ENCODE data around the gene ATF6B. TPM values are rescaled to one million over a fixed set of nuclear protein-coding genes. Genes with fewer than 3 reads are reported as not detected.
"Not testable (repeated sequence)": the region's sequence is repeated elsewhere in the genome, so short reads cannot be mapped to it uniquely, and the experiment has no call there.

The ATF6B gene
- total RNA-seq, 1 donor from 2014 or later, result 13.7 TPM

DNA sequence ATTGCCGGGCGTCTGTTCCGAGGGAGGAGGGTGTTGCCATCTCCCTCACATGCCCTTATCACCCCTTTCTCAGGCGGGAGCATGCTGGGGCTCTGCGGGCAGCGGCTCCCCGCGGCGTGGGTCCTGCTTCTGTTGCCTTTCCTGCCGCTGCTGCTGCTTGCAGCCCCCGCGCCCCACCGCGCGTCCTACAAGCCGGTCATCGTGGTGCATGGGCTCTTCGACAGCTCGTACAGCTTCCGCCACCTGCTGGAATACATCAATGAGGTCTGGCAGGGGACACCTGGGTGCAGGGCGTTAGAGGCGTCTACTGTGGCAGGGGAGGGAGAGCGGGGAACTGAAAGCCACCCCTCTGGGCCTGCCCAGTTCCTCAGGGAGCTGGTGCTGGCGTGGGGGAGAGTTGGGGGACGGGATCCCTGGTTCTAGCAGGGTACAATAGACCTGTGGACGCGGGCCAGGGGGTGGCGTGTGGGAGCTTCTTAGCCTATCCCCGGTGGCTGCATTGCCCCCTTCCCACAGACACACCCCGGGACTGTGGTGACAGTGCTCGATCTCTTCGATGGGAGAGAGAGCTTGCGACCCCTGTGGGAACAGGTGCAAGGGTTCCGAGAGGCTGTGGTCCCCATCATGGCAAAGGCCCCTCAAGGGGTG is 26.6 kb upstream of the ATF6B start:
- DNase-seq (ENCODE audit: low read depth, low spot score), result no peak

DNA sequence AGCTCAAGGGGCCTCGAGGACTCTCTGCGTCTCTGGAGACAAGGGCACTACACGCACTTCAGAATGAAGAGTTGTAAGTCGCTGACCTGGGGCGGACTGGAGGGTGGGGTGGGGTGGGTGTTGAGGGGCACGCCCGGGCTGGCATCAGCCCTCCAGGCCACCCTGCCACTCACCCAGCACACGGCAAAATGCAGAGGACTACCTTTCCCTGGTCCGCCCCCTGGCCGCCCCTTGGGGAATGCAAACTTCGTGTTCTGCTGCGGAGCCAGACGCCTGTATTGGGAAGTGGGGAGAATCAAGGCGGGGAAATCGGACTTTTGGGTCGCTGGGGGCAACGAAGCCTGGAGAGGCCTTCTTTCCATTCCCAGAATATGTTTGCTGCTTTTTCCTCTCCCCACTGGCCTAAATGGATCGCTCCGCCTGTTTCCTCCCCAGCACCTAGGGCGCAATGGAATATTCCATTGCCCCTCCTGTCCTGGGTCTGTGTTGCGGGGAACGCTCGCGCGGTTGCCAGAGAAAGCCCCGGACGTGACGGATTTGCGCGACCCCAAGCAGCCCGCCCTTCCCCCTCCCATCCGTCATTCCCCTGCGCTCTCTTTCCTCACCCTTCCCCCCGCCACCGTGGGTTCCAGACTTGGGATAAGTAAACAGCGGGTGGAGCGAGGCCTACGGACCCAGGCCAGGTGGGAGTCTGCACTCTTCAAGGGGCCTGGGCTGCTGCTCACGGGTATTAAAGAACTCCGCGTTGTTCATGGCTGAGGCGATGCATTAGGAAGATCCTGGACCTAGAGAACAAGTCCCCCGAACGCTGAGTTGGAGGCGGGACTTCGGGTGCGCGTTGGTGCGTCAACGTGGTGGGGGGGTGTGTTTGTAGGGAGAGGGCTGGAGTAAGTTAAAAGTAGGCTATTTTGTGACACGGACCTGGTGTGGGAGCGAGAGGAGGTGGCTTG is 25.8 kb upstream of the ATF6B start, which contains the start of gene PPT2:
Gene PPT2, plus strand, starts transcription at position 578 of the 950 bp plus-strand sequence. CDS start 454 bp downstream, outside the sequence.
- peak; percentile 78 for DNase-seq (ENCODE audit: low read depth, low spot score)

DNA sequence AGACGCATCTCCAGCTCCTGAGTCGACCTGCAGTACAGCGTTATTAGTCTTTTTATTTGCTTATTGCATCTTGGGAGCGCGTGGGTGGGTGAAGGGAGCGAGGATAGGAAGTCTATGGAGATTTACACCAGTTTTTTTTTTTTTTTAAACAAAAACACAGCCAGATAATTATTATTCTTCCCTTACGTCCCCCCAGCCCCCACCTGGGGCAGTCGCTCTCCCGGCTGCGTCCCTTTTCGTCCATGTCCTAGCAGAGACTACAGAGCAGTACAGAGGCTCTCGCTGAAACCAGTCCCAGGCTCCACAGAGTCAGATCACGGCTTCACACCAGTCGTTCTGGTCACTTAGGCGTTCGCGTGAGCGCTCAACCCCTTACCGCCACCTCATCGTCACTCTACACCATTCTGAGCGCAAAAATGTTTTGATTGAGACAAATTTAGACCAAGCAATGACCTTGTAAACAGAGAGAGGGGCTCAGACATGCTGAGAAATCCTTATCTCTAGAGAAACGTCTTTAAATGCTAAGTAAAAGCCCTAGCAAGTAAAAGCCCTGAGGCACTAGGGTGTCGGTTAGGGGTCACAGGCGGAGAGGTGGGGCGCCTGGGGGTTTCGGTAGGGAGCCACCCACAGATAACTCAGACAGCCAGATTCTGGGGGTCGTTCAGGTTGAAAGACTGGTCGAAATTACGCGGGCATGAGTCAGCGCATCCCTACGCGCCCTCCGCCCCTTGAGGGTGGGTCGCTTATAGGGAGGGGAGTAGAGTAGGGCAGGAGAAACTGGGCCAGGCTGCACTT is 24.9 kb upstream of the ATF6B start:
- DNase-seq (ENCODE audit: low read depth, low spot score), result no peak

DNA sequence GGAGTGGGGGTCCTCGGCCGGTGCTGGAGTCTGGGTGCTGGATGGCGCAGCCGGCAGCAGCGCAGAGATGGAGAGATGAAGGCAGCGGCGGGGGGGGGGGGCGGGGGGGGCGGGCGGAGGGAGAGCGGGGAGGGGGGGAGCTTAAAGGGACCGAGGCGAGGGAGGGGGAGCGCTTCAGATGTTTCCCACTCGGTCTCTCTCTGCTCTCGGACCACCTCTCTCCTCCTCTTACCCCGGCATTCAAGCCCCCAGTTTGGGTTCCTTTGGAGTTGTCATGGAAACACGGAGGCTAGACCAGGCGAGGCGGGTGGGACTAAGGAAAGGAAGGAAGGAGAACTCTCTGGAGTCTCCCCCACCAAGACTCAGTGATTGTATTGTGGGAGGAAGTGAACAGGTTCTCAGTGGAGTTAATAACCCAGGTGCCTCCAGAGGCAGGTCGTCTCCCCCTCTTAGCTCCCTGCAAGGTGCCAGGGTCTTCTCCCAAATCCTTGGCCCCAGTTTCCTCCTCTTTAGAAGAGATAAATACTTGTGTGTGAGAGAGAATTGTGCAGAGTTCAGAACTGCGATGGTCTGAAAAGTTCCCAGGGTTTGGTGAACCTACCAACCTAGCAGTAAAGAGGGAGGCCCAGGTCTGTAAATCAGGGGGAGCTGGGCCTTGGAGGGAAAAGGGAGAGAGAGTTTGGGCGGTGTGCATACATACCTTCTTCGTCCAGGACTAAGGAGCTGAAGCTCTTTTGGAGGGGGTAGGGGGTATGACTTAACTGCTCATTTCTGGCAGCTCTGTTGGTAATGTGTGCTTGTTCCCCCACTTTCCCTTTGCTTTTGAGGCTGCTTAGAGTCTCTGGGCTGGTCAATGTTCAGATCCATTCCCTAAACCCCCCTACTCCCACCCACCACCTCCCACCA is 24.1 kb upstream of the ATF6B start, which contains the start of gene PRRT1:
Gene PRRT1, minus strand, starts transcription at position 77 of the 906 bp plus-strand sequence. CDS start 112 bp downstream, outside the sequence.
- DNase-seq (ENCODE audit: low read depth, low spot score), result no peak

DNA sequence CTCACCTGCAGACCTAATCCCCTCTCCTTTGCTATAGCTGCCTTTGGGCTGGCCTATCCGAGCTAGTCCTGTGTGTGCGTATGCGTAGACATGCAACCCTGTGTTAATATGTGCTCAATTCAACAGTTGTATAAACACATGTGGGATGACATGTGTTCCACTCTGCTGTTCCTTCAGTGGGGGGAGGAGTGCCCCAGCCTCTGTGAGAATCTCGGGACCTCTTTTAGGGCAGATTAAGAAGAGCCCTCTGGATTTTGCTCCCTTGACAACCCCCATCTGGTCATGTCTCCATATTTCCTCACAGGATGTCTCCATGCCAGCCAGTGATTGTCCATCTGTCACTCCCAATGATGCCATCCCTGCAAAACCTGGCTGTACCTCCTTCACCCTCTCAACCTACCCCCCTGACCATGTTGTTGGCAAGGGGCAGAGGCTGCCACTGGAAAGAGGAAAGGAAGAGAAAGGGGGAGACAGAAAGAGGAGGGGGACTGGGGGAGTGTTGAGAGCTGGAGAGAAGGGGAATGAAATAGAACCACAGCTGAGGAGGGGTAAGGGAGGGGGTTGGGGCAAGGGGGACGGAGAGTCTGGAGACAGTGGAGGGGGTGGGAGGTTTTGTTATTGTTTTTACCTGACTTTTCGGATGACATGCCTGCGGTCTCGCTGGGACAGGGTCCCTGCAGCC is 23.3 kb upstream of the ATF6B start:
- DNase-seq (ENCODE audit: low read depth, low spot score), result no peak

DNA sequence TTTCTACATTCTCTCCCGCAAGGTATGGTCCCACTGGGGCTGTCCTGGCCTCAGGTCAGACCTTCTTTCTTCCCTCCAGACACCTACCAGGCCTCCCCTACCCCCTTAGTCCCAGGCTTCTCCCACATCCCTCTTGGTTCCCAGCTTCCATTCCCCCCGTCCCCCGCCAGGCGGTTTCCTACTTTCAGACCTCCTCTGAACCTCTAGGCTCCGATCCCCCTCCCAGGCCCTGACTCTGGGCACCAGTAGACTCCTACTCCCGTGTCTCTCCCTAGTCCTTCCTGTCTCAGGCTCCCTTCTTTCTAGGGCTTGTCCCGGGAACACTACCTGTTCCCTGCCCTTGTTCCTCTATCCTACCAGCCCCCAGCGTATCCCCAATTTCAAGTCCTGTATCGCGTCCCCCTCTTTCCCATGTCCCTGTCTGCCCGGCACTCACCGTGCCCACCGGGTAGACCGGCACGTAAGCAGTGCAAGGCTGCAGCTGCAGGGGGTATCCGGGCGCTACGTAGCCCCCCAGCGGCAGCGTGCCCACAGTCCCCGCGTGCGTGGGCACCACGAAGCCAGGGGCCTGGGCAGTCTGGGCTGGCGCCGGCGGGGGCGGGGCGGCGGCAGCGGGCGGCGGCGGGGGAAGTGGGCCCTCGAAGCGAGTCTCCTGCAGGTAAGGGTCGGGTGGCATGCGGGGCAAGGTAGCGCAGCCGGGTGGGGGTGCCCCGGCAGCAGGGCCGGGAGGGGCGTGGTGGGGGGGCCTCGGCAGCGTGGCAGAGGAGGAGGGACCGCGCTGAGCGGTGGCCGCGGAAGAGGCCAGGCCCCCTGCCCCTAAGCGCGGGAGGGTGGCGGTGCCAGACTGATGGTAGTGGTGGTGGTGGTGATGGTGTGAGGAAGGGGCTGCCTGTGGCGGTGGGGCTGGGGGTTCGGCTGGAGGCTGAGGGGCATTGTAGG is 22.2 kb upstream of the ATF6B start:
- no peak for DNase-seq (ENCODE audit: low read depth, low spot score)

DNA sequence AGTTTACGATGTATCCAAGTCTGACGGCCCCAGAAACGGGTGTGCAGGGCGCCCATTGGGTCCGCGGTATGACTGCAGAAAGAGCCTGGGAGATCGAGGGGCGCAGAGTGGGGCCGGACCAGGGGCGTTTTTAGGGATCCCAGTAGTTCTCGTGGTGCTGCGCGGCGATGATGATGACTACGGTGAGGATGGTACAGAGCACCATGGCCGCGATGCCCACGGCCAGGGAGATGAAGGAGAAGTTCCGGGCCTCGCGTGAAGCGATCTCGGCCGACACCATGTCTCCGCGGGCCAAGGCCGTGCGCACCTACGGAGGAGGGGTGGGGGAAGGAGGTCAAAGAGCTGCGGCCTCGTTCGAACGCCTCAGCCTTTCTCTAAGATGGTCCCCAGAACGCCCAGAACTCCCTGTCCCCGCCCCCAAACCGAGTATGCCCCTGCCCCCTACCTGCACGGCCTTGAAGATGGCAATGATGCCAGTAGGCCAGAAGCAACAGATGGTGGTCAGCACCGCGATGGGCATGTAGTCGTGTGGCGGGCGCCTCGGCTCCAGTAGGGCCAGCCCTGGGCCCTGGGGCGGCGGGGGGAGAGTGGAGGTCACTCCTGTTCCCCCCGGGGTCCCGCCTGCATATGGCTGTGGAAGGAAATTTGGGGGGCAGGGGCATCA is 21.2 kb upstream of the ATF6B start:
- no peak for DNase-seq (ENCODE audit: low read depth, low spot score)

DNA sequence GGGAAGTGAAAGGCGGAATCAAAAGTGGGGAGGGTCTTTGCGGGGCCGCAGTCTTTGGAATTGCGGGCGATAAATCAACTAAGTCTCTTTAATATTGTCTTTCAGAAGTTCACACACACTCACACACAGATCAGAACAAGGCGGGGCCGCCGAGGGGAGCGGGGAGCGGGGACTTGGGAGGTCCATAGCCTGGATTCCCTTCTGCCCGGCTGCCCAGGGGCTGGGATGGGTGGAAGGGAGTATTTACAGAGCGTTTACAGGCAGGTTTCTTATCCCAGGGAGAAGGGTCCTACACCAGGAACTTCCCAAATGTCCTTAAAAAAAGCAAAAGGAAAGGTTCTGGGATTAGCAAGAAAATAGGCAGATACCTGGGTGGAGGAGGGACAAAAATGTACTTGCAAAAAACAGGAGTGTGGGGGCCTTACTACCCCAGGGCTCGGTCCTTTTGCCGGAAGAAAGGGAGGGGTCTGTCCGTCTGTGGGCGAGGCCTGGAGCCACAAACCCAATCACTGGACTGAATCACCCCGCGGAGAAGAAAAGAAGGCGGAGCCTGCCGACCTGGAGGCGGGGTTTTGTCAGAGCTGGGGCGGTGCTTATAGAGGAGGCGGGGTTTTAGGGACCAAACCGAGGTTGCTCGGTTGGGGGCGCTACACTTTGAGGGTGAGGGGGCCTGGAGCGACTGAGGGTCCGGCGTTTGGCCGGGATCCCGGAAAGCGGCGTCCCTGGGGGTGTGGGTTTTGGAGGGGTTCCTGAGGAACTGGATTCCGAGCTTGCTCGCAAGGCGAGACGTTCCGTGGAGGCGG is 20.4 kb upstream of the ATF6B start:
- DNase-seq (ENCODE audit: low read depth, low spot score), result no peak

DNA sequence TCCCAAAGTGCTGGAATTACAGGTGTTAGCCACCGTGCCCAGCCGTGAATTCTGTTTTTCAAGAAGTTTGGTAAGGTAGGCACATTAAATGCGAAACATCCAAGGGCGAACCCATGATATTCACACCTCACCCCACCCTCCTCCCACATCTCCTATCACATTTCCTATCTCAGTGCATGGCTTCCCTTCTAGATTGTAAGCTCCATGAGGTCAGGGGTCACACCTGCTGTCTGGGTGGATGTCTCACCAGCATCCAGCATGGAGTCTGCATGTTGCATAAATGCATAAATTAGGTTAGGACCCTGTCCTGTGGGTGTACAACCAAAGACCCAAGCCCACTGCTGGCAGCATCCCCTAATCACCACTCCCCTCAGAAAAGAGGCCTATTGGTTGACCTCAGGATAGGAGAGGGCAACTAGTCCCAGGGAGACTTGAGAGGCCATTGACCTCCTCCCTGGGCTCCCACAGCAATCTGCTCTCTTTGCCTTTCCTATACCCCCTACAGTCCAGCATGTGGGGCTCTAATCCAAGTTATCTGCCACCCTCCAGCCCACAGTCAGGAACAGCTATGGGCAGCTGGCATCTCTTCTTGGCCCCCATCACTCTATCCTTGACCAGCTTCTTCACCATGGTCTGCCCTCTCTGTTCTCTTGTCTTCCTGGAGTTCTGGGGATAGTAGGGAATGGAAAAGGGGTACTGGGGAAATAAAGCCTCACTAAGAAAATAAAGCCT is 19.5 kb upstream of the ATF6B start:
- DNase-seq (ENCODE audit: low read depth, low spot score), result no peak

DNA sequence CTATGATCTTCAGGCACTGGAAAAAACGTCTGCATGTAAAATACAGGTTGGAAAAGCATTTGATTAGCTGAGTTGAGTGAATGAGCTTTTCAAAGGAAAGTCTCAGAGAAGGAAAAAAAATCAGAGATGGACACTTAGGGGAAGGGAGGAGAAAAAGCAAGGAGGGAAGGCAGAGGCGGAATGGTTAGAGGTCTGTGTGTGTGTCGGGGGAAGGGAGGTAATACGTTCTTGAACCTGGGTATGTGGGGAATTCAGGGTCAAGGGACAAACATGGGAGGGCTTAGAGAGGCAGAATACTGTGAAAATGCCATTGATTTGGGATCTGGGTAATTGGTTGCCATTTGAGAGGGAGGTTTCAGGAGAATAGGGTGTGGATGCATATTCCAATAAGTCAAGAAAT is 18.6 kb upstream of the ATF6B start:
- no peak for DNase-seq (ENCODE audit: low read depth, low spot score)

DNA sequence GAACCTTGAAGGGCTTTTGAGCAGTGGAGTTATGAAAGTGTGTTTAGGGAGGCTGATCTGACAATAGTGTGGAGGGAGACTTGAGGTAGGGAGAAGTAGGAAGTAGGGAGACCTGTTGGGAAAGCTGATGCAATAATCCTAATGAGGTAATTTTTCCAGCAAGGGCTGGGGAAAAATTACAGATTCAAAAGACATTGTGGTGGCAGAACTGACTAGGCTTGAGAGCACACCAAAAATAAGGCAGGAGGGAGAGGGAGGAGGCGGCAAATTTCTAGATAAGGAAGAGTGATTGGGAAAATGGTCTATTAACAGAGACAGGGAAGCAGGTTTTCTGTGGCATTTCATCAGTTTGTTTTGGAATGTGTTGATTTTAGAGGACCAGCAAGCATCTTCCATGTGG is 18.2 kb upstream of the ATF6B start:
- DNase-seq (ENCODE audit: low read depth, low spot score), result no peak

DNA sequence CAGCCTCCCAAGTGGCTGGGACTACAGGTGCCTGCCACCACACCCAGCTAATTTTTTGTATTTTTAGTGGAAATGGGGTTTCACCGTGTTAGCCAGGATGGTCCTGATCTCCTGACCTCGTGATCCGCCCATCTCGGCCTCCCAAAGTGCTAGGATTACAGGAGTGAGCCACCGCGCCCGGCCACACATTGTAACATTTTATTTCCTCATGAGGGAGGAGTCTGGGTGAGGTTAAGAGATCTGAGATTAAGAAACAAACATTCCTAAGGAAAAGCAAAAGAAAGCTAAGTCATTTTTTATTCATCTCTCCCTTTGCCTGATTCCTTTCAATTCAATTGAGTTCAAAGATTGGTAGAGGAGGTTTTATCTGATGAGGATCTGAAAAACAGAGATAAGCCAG is 16.2 kb upstream of the ATF6B start:
- not testable (repeated sequence) for DNase-seq (ENCODE audit: low read depth, low spot score)

DNA sequence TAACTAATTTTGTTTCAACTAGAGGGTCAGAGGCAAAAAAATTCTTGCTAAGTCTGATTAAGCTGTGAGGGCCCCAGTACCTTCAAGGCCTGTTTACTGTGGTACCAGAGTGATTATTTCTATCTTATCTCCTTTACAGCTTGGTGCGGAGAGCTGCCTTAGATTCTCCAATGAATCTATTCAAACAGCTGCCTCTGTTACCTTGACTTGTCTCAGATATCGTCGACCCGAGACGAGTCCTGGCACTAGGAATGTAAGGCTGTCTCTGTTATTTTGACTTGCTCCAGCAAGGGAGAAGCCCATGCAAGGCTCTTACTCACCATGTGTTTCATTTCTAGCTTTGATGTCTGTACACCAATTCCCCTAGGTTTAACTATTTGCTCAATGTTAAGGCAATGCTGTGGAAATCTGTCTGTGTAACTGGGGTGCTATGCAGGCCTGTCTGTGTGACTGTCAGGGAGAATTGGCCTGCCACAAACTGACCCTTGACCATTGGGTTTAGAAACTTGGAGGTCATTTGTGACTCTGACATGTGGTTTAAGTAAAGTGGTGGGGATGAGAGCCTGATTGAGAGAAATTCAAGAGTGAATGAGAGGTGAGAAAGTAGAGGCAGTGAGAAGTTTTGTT is 12.5 kb upstream of the ATF6B start:
- no peak for DNase-seq (ENCODE audit: low read depth, low spot score)

DNA sequence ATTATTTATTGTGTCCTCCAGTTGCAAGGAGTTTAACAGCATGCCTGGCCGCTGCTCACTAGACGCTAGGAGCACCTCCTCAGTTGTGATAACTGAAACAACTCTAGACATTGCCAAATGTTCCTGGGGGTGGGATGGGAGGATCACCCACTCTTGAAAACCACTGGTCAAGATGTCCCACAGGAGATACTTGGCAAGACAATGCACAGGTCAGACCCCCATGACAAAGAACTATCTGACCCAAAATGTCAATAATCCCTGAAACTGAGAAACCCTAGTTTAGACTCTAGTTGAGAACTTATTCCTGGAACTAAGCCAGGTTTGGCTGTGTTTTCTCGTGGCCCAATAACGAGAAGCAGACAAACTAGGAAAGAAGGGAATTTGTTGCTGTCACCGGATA is 11.5 kb upstream of the ATF6B start:
- DNase-seq (ENCODE audit: low read depth, low spot score), result no peak

DNA sequence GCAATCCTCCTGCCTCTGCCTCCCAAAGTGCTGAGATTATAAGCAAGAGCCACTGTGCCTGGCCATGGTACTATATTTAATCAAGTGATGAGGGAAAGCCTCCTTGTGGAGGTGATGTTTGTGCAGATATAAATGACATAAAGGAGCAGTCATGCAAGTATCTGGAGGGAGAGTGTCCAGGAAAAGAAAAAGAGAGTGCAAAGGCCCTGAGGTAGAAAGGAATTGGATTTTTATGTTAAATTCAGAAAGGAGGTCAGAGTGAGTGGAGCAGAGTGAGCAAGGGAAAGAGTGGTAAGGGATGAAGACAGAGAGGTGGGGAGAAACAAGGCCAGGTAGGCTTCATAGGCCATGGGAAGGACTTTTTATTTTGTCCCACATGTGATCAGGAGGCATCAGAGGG is 9.4 kb upstream of the ATF6B start:
- no peak for DNase-seq (ENCODE audit: low read depth, low spot score)

DNA sequence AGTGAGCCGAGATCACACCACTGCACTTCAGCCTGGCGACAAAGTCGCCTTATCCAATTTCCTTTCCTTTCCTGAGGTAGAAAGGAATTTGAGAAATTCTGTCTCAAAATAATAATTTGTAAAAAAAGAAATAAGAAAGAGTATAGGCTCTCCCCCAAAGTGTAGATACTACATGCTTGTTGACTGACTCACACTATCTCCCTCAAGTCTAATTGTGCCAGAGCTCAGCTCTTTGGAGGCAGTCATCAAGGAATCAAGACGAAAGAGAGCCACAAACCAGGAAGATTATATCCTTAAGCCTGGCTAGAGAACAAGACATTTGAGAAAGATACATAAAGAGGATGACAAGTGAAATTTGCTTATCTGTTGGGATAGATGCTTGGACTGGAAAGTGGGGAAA is 5.7 kb upstream of the ATF6B start:
- DNase-seq (ENCODE audit: low read depth, low spot score), result no peak

All from pulmonary artery endothelial cell (primary cell).